PC-9 (cell line): ENCODE measurements around the gene DNAJB8.

Experiments
- EZH2 ChIP-seq: fragments of 200-600 bp; sonication (generic); IDR thresholded peaks from 2 replicates; pipeline ENCODE4 v1.8.0; 2017; ENCODE audit warnings: antibody characterized with exemption, low read depth
- TF ChIP-seq, protein P1 (sequence below): fragments of 200-600 bp; sonication (generic); conservative IDR thresholded peaks from 2 replicates; pipeline ENCODE4 v1.6.1; 2017; ENCODE audit warnings: mixed run types, antibody characterized with exemption, mild to moderate bottlenecking, moderate library complexity

- TF ChIP-seq, protein P1, sequence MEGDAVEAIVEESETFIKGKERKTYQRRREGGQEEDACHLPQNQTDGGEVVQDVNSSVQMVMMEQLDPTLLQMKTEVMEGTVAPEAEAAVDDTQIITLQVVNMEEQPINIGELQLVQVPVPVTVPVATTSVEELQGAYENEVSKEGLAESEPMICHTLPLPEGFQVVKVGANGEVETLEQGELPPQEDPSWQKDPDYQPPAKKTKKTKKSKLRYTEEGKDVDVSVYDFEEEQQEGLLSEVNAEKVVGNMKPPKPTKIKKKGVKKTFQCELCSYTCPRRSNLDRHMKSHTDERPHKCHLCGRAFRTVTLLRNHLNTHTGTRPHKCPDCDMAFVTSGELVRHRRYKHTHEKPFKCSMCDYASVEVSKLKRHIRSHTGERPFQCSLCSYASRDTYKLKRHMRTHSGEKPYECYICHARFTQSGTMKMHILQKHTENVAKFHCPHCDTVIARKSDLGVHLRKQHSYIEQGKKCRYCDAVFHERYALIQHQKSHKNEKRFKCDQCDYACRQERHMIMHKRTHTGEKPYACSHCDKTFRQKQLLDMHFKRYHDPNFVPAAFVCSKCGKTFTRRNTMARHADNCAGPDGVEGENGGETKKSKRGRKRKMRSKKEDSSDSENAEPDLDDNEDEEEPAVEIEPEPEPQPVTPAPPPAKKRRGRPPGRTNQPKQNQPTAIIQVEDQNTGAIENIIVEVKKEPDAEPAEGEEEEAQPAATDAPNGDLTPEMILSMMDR = no peak
- no peak for TF ChIP-seq EZH2
Observed at GRCh38 chr3:128415200-128415772, 51.4 kb downstream of the DNAJB8 start.
